Tibial nerve (tissue), 4 donors: ENCODE results near the gene GDPD5. TPM values are rescaled to one million over a fixed set of nuclear protein-coding genes. Genes with fewer than 3 reads are reported as not detected.

Experiments used
- DNase-seq, 2 donors: peaks; one replicate each; pipeline ENCODE4 v3.0.0-alpha.2; 2019; ENCODE audit warnings: low spot score in 2 of 2
- H3K27ac ChIP-seq, 4 donors: fragments of 200-600 bp; sonication (generic) in 3 of 4; one replicate each; pipeline ENCODE4 v1.5.1; 2017 to 2019; ENCODE audit warnings: mild to moderate bottlenecking in 1 of 4
- H3K27me3 ChIP-seq, 2 donors: fragments of 200-600 bp; sonication (generic) in 1 of 2; one replicate each; pipeline versions ENCODE4 v1.5.1 to v1.6.0; 2017 to 2019
- H3K36me3 ChIP-seq, 3 donors: fragments of 200-600 bp; sonication (generic); one replicate each; pipeline ENCODE4 v1.5.1; 2018 to 2019
- H3K4me1 ChIP-seq, 4 donors: fragments of 200-600 bp; sonication (generic) in 3 of 4; one replicate each; pipeline ENCODE4 v1.5.1; 2017 to 2019
- H3K4me3 ChIP-seq, 4 donors: fragments of 200-600 bp; sonication (generic) in 3 of 4; one replicate each; pipeline ENCODE4 v1.5.1; 2017 to 2019; ENCODE audit warnings: mild to moderate bottlenecking in 1 of 4, moderate library complexity in 1 of 4
- H3K9me3 ChIP-seq, 4 donors: fragments of 200-600 bp; sonication (generic) in 3 of 4; one replicate each; pipeline ENCODE4 v1.5.1; 2017 to 2019
- CTCF ChIP-seq, 5 experiments: fragments of 200-600 bp in 3 of 5; fragments of 450-650 bp in 2 of 5; sonication (generic) in 3 of 5; IDR thresholded peaks; one replicate each; pipeline ENCODE4 v1.5.1; 2016 to 2019; ENCODE audit warnings: antibody characterized with exemption in 5 of 5, mild to moderate bottlenecking in 3 of 5, moderate library complexity in 2 of 5
- EP300 ChIP-seq, 2 donors: sonication (generic); formaldehyde crosslinking; IDR thresholded peaks; one replicate each; pipeline ENCODE4 v1.6.1; 2017; ENCODE audit warnings: antibody characterized with exemption in 2 of 2, mild to moderate bottlenecking in 1 of 2
- POLR2A ChIP-seq, 2 donors: fragments of 450-650 bp; IDR thresholded peaks; one replicate each; pipeline ENCODE4 v1.6.1; 2017; ENCODE audit warnings: antibody characterized with exemption in 2 of 2, mild to moderate bottlenecking in 2 of 2, moderate library complexity in 2 of 2
- WGBS, 2 donors: methylation state at CpG; one replicate each; pipeline ENCODE4 v1.1.5; 2018; 5-methylcytosine and 5-hydroxymethylcytosine counted together
- total RNA-seq, 4 donors: library from RNA; depleted of rRNA; stranded (reverse); fragments of >200 nt; gene quantifications; one replicate each; pipeline ENCODE4 v1.1.0, GENCODE V29; 2016

The GDPD5 gene
- total RNA-seq, 4 donors from 2014 or later: 92.2 to 122 (median 101) TPM

GRCh38 chr11:75474878-75475766 is 50.6 kb downstream of the GDPD5 start:
- TF ChIP-seq EP300 (IDR thresholded peaks at IDR 0.05): no peak
- no peak for TF ChIP-seq POLR2A (IDR thresholded peaks at IDR 0.05)
- no peak for TF ChIP-seq CTCF (IDR thresholded peaks at IDR 0.05)
- Histone ChIP-seq H3K27me3 (no peaks in the 10 kb centered on the region), H3K4me3 (peak overlapping the region in 1 of 4 donors; percentile 0), H3K4me1 (peaks cover 0 to 55% (median 17%) of the 10 kb centered on the region in 4 donors), H3K9me3 (no peaks in the 10 kb centered on the region), H3K36me3 (no peaks in the 10 kb centered on the region), H3K27ac (peak overlapping the region in 3 of 4 donors; percentile 63 to 76 (median 70))
- 43 to 45% methylated on average over 16 of the region's 16 CpGs for WGBS, 2 donors
- peak; percentile 35 to 55 for DNase-seq

- Histone ChIP-seq H3K27ac (no peak overlapping the region), H3K27me3 (no peaks in the 10 kb centered on the region), H3K36me3 (no peaks in the 10 kb centered on the region), H3K4me3 (no peak overlapping the region), H3K4me1 (peaks cover 0 to 55% (median 18%) of the 10 kb centered on the region in 4 donors), H3K9me3 (no peaks in the 10 kb centered on the region)
- TF ChIP-seq POLR2A (IDR thresholded peaks at IDR 0.05) (no peak), CTCF (IDR thresholded peaks at IDR 0.05) (no peak), EP300 (IDR thresholded peaks at IDR 0.05) (no peak)
- WGBS, 2 donors: 60 to 79% methylated on average over 1 of the region's 1 CpG
- no peak for DNase-seq
Observed at GRCh38 chr11:75474240-75474639, 51.5 kb downstream of the GDPD5 start.

- no peaks in the 10 kb centered on the region for H3K27me3 ChIP-seq
- 77% methylated on average over 5 of the region's 6 CpGs for WGBS, 2 donors
- H3K36me3 ChIP-seq: no peaks in the 10 kb centered on the region
- peaks cover 0 to 55% (median 23%) of the 10 kb centered on the region in 4 donors for H3K4me1 ChIP-seq
- no peak overlapping the region for H3K4me3 ChIP-seq
- H3K9me3 ChIP-seq: no peaks in the 10 kb centered on the region
- no peak for DNase-seq
- no peak overlapping the region for H3K27ac ChIP-seq
- TF ChIP-seq EP300 (IDR thresholded peaks at IDR 0.05) (no peak), CTCF (IDR thresholded peaks at IDR 0.05) (no peak), POLR2A (IDR thresholded peaks at IDR 0.05) (no peak)
Observed at GRCh38 chr11:75473684-75474083, 52.1 kb downstream of the GDPD5 start.

- TF ChIP-seq EP300 (IDR thresholded peaks at IDR 0.05) (no peak), CTCF (IDR thresholded peaks at IDR 0.05) (no peak), POLR2A (IDR thresholded peaks at IDR 0.05) (no peak)
- 91 to 92% methylated on average over 5 of the region's 5 CpGs for WGBS, 2 donors
- Histone ChIP-seq H3K9me3 (no peaks in the 10 kb centered on the region), H3K27me3 (no peaks in the 10 kb centered on the region), H3K27ac (peak overlapping the region in 1 of 4 donors; percentile 9), H3K36me3 (no peaks in the 10 kb centered on the region), H3K4me1 (peaks cover 0 to 60% (median 24%) of the 10 kb centered on the region in 4 donors), H3K4me3 (no peak overlapping the region)
- no peak for DNase-seq
Observed at GRCh38 chr11:75472081-75472732, 53.5 kb downstream of the GDPD5 start.
